SU-DHL-6 (cell line): ENCODE data around the gene NUDT16L1.

ENCODE experiments used
- CTCF ChIP-seq: fragments of 200-600 bp; sonication (generic); IDR thresholded peaks from one replicate; pipeline ENCODE4 v1.5.1; 2017; ENCODE audit warnings: antibody characterized with exemption, mild to moderate bottlenecking, low read length, moderate library complexity; ENCODE audit not compliant: insufficient read depth, poor library complexity, severe bottlenecking
- EZH2phosphoT487 ChIP-seq: fragments of 200-600 bp; sonication (generic), shearing (Covaris generic); conservative IDR thresholded peaks from 2 replicates; pipeline ENCODE4 v1.6.1; 2018; ENCODE audit warnings: mild to moderate bottlenecking, antibody characterized with exemption, low read length, moderate library complexity, mixed read lengths

- TF ChIP-seq CTCF (no peak), EZH2phosphoT487 (no peak)
Measured at GRCh38 chr16:4647644-4647980, 45.8 kb upstream of the NUDT16L1 start.
